HG03196 (cell line): ENCODE measurements around the gene COL3A1.

Experiments used
- ATAC-seq: cut with Tn5 transposase; IDR thresholded peaks from one replicate; pipeline ENCODE4 v1.9.1; 2021; ENCODE audit not compliant: unreplicated experiment

The COL3A1 gene

GRCh38 chr2:188974164-188974563, at the start of gene COL3A1:
TSS of gene COL3A1 (plus strand) at chr2:188974373. CDS start at chr2:188974490, 117 bp downstream.
- ATAC-seq, result no peak

DNA sequence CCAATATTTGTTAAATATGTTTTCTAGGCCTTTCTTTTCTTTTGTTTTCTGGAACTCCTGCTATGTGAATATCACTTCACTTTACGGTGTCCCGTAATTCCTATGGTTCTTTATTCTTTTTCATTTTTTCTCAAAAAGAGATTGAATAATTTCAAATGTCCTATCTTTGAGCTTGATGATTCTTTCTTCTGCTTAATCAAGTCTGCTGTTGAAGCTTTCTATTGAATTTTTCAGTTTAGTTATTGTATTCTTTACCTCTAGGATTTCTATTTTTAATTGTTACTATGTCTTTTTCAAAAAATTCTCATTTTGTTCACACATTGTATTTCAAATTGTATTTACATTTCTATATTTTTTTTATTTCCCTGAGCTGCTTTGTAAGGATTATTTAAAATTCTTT, 45.5 kb upstream of the COL3A1 start:
- no peak for ATAC-seq

GRCh38 chr2:188931361-188931760, 42.8 kb upstream of the COL3A1 start:
- ATAC-seq, result no peak

DNA sequence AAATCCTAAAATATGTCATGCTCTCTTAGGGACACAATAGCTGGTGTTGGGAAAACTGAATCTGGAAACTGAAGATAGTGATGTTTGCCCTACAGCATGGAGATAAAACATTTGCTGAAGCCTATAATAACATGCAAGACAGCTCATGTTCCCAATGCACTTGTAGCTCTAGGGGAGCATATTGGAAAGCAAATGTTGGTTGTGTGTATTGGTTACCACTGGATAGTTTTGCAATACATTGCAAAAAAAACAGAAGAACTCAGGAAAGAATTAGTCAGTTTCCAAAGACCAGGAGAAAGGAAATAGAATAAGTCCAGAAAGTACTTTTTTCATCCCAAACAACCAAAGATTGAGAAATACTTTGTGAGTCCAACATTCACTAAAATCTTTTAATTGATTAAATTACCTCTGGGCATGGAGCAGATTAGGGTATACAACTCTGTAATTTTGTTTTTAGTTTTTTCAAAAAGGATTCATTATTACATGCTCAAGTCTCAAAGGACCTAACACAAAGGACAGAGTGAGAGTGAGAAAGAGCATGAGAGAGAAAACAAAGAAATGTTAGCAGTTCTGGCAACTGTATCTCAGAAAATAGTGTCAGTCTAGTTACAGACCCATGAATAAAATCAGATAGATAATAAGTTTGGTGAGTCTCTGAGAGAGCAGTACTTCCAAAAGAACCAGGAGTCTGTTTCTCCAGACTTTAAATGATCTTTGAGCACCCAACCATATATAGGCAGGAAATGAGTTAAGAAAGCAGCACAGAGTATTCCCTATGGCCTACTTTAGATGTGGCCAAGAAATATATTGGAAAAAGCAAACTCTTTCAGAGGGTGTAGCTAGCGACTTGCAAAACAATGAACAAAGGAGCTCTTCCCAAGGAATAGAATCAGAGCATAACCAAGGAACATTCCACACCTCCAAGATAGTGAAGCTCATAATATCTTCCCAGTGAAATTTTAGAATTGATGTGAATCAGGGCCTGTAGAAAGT, 36.6 kb upstream of the COL3A1 start:
- no peak for ATAC-seq

DNA sequence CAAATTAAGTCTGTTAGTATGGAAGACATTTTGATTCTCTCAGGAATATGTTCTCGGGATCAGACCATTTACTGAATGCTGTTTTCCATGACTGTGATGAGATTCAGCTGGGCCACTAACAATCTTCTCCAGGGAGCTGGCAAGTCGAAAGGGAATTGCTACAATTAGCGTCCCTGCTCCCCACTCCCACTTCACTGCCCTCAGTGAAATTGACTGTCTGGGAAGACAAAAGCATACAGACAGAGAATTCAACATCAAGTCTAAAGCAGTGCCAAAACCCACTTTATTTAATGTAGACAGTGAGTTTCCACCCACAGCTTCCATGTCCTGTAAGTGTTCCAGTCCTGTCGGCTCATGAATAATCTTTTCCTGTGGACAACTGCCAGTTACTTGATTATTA, 34.0 kb upstream of the COL3A1 start:
- ATAC-seq, result no peak

DNA sequence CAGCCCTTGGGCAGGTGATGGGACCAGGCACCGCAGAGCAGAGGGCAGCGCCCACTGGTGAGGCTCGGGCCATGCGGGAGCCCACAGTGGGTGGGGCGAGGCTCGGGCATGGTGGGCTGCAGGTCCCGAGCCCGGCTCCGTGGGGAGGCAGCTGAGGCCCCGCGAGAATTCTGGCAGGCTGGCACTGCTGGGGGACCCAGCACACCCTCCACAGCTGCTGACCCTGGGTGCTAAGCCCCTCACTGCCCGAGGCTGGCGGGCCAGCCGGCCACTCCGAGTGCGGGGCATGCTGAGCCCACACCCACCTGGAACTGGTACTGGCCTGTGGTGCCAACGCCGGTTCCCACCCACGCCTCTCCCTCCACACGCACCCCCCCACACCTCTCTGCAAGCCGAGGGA, 29.7 kb upstream of the COL3A1 start:
- ATAC-seq, result no peak

DNA sequence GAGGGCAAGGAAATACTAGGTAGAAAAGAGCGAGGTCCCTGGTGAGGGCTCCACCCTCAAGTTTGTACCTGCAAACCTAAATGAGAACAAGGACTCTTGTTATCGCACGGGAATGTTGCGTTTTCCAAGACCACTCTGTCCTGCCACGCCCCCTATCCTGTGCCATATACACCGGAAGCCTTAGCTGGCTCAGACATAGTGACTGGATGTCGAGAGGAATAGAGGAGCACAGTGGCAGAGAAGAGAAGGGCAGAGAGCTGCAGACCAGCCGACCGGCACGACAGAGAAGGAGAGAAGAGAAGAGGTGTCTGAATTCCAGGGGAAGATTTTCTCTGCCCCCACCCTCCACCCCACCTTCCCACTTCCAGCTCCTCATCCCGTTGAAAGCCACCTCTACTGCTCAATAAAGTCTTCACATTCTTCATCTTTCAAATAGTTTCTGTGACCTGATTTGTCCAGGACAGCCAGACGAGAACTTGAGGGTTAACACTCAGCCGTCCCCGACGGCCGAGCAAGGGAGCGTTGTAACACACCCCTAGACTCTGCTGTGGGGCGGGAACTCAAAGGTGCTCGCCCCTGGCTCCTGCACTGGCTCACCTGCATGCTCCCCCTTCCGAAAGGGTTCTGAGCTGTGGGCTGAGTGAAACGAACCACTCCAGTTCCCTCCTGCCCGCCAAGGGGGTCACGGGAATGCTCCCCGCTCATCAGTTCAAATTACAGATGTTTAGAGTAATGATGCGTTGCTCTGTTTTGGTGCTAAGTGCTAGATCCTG, 24.9 kb upstream of the COL3A1 start:
- ATAC-seq, result no peak

DNA sequence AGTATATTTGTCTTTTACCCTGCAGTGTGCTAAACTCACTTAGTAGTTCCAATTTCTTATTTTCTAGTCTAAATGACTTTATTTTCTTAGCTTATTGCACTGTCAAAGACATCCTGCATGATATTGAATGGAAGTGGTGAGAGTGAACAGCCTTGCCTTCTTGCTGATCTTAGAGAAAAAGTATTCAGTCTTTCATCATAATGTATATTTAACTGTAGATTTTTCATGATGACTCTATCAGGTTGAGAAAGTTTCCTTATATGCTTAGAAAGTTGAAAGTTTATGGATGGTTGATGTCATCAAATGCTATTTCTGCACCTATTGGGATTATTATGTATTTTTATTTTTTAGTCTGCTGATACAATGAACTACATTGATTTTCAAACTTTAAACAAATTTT, 21.3 kb upstream of the COL3A1 start:
- no peak for ATAC-seq

DNA sequence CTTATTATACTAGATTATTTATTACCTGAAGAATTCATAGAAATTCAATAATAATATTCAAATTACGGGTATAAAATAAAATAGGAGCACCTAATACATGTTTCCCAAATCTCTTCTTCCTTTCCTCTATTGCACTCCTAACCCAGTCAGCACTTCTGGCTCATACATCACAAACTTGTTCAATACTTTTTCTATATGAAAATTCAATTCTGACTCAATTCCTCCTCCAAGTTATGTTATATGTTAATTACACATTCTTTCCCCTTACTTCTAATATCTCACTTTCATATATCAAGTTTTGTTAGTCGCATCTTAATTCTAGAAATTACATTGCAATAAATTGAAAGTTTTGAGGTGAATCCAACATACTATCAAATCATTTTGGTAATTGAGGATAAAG, 17.9 kb upstream of the COL3A1 start:
- no peak for ATAC-seq

- no peak for ATAC-seq
These were observed 17.2 kb upstream of the COL3A1 start for GRCh38 chr2:188956961-188957360.

GRCh38 chr2:188957646-188958045, 16.5 kb upstream of the COL3A1 start:
- no peak for ATAC-seq

DNA sequence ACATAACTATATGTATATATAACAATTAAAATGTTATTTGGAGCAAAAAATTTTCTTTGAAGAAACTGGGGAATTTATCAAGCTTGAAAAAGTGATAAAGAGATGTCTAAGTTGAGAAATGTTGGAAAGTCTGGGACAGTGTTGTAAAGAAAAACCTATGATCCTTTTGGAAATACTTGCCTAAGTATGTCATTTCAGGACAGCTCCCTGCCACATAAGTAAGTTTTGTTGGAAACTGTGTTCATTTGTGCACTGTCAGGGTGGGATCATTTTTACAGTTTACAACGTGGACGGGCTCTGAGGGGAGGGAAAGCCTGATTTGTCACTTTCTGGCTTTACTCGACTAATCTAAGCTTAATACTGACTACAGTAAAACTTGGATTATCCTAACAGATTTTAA, 10.4 kb upstream of the COL3A1 start:
- no peak for ATAC-seq

DNA sequence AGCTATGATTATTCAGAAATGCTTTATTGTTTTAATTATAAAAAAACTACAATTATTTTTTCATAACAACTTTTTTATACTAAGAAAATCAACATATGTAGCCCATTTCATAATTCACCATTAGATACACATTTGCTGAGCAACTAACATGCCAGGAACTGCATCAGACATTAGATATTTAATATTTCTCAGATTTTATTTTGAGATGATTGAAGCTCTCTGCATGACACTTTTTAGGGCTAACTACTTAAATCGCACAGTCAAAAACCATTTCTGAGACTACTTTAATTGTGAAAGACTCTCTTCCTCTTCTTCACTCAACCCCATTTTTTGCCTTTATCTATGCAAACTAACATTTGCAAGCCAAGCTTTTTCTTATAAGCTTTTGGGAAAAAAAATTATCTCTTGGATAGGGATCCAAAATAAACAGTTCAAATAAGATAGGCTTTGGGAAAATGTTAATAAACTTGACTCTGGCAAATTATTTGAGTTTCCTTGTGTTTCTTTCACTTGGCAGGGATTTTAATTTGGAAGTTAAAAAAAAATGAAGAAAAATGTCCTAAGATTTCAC, 9.1 kb upstream of the COL3A1 start:
- ATAC-seq, result no peak

DNA sequence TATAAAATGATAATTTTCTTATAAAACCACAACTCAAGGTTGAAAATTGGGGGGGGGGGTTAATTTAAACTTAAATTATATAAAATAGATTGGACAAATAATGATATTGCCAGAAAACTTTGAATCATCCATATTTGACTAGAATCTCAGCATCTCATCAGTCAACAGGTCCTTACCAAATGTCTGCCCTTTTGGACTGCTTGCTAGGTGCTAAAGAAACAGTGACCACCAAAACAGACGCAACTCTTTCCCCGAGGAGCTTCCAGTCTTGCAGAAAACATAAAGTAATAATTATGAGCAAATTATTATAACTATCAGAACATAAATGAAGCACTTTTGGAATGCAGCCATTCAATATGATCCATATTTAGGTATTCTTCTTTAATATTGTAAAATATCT, 8.6 kb upstream of the COL3A1 start:
- no peak for ATAC-seq

GRCh38 chr2:188966079-188966571, 8.0 kb upstream of the COL3A1 start:
- no peak for ATAC-seq

GRCh38 chr2:188966728-188967440, 7.3 kb upstream of the COL3A1 start:
- ATAC-seq, result no peak

- no peak for ATAC-seq
These were observed 4.9 kb upstream of the COL3A1 start for GRCh38 chr2:188969236-188969635.

- ATAC-seq, result no peak
These were observed 4.5 kb upstream of the COL3A1 start for GRCh38 chr2:188969651-188970050.

DNA sequence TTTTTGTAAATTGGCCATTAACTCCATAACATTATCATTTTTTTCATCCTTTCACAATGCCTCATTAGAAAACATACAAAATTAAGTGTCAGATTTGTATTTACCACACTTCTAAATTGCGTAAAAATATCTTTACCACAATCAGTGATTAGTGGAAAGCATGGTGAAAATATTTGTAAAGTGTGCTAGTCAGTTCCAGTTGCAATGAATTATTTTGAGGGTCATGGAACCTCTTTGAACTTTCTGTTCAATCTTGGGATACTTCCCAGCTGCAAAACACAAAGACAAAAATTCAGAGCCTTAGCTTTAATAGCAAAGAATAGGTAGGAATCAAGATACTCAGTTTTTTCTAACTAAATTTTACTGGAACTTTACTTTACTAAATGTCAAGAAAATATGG, 4.0 kb upstream of the COL3A1 start:
- no peak for ATAC-seq

- no peak for ATAC-seq
These were observed 2.7 kb upstream of the COL3A1 start for GRCh38 chr2:188971432-188971861.

DNA sequence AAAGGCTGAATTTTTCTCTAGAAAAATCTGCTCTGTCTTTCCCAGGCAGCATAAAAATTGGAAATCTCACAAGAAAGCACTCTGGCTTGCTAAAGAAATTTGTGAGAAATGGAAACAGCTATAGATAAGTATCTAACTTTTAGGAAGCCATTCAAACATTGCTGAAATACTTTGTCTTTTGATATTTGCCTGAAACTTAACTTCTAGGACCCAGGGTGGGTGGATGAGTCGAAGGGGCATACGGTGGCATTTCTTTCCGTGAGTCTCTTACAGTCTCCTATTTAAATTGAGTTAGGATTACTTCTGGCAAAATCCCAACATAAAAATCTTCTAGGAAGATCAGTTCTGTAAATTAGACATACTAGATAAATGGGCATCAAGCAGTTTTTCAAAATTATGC, 532 bp upstream of the COL3A1 start:
- ATAC-seq, result no peak
